Measurements from ENCODE around the gene RABGGTA.

The RABGGTA gene

GRCh38 chr14:24238527-24239037 lies 32.8 kb downstream of the RABGGTA start:
- Mint-ChIP-seq H3K27me3 (ENCODE audit: low read depth) (no peaks in the 10 kb centered on the region), H3K4me1 (ENCODE audit: low read depth) (peaks cover 49% of the 10 kb centered on the region), H3K36me3 (ENCODE audit: low read depth) (peaks cover 70% of the 10 kb centered on the region), H3K27ac (peak overlapping the region; percentile 13), H3K4me3 (no peak overlapping the region), H3K9me3 (no peaks in the 10 kb centered on the region)
- DNase-seq (ENCODE audit: low spot score) = no peak

- peak overlapping the region; percentile 13 for H3K27ac Mint-ChIP-seq
- no peak for DNase-seq (ENCODE audit: low spot score)
- no peak overlapping the region for H3K4me3 Mint-ChIP-seq
- H3K4me1 Mint-ChIP-seq (ENCODE audit: low read depth) = peaks cover 53% of the 10 kb centered on the region
- no peaks in the 10 kb centered on the region for H3K27me3 Mint-ChIP-seq (ENCODE audit: low read depth)
- no peaks in the 10 kb centered on the region for H3K9me3 Mint-ChIP-seq
- H3K36me3 Mint-ChIP-seq (ENCODE audit: low read depth) = peaks cover 70% of the 10 kb centered on the region
These were observed 33.3 kb downstream of the RABGGTA start for GRCh38 chr14:24238123-24238522.

- Mint-ChIP-seq H3K27ac (no peak overlapping the region), H3K4me1 (ENCODE audit: low read depth) (peaks cover 53% of the 10 kb centered on the region), H3K9me3 (no peaks in the 10 kb centered on the region), H3K4me3 (no peak overlapping the region), H3K36me3 (ENCODE audit: low read depth) (peaks cover 70% of the 10 kb centered on the region), H3K27me3 (ENCODE audit: low read depth) (no peaks in the 10 kb centered on the region)
- DNase-seq (ENCODE audit: low spot score) = no peak
These were observed 33.9 kb downstream of the RABGGTA start for GRCh38 chr14:24237463-24237955.

GRCh38 chr14:24236689-24237462 lies 34.5 kb downstream of the RABGGTA start:
- H3K27me3 Mint-ChIP-seq (ENCODE audit: low read depth) = no peaks in the 10 kb centered on the region
- peaks cover 69% of the 10 kb centered on the region for H3K36me3 Mint-ChIP-seq (ENCODE audit: low read depth)
- H3K4me3 Mint-ChIP-seq = no peak overlapping the region
- peaks cover 53% of the 10 kb centered on the region for H3K4me1 Mint-ChIP-seq (ENCODE audit: low read depth)
- H3K9me3 Mint-ChIP-seq = no peaks in the 10 kb centered on the region
- peak overlapping the region; percentile 21 for H3K27ac Mint-ChIP-seq
- no peak for DNase-seq (ENCODE audit: low spot score)

GRCh38 chr14:24235804-24236688 lies 35.4 kb downstream of the RABGGTA start:
- peaks cover 68% of the 10 kb centered on the region for H3K36me3 Mint-ChIP-seq (ENCODE audit: low read depth)
- no peaks in the 10 kb centered on the region for H3K9me3 Mint-ChIP-seq
- H3K27me3 Mint-ChIP-seq (ENCODE audit: low read depth) = no peaks in the 10 kb centered on the region
- H3K27ac Mint-ChIP-seq = peak overlapping the region; percentile 32
- no peak for DNase-seq (ENCODE audit: low spot score)
- H3K4me1 Mint-ChIP-seq (ENCODE audit: low read depth) = peaks cover 56% of the 10 kb centered on the region
- no peak overlapping the region for H3K4me3 Mint-ChIP-seq

- H3K4me1 Mint-ChIP-seq (ENCODE audit: low read depth) = peaks cover 45% of the 10 kb centered on the region
- no peak for DNase-seq (ENCODE audit: low spot score)
- H3K27ac Mint-ChIP-seq = peak overlapping the region; percentile 82
- H3K9me3 Mint-ChIP-seq = no peaks in the 10 kb centered on the region
- no peaks in the 10 kb centered on the region for H3K27me3 Mint-ChIP-seq (ENCODE audit: low read depth)
- H3K36me3 Mint-ChIP-seq (ENCODE audit: low read depth) = peaks cover 52% of the 10 kb centered on the region
- peak overlapping the region; percentile 95 for H3K4me3 Mint-ChIP-seq
These were observed 37.0 kb downstream of the RABGGTA start for GRCh38 chr14:24234095-24235005.

- Mint-ChIP-seq H3K36me3 (ENCODE audit: low read depth) (peaks cover 43% of the 10 kb centered on the region), H3K9me3 (no peaks in the 10 kb centered on the region), H3K27me3 (ENCODE audit: low read depth) (no peaks in the 10 kb centered on the region), H3K27ac (peak overlapping the region; percentile 94), H3K4me1 (ENCODE audit: low read depth) (peaks cover 39% of the 10 kb centered on the region), H3K4me3 (peak overlapping the region; percentile 95)
- no peak for DNase-seq (ENCODE audit: low spot score)
These were observed 37.9 kb downstream of the RABGGTA start for GRCh38 chr14:24233538-24233866.

- no peaks in the 10 kb centered on the region for H3K27me3 Mint-ChIP-seq (ENCODE audit: low read depth)
- no peaks in the 10 kb centered on the region for H3K9me3 Mint-ChIP-seq
- no peak for DNase-seq (ENCODE audit: low spot score)
- H3K4me1 Mint-ChIP-seq (ENCODE audit: low read depth) = peaks cover 33% of the 10 kb centered on the region
- peak within 1 kb of the TSS; percentile 95 for H3K4me3 Mint-ChIP-seq
- peak within 1 kb of the TSS; percentile 94 for H3K27ac Mint-ChIP-seq
- H3K36me3 Mint-ChIP-seq (ENCODE audit: low read depth) = peaks cover 38% of the 10 kb centered on the region
These were observed 38.5 kb downstream of the RABGGTA start, which contains the start of gene GMPR2 for GRCh38 chr14:24232645-24233537. Gene GMPR2, plus strand, starts transcription at chr14:24232929. Its CDS starts 325 bp downstream, at chr14:24233254.

- H3K4me1 Mint-ChIP-seq (ENCODE audit: low read depth) = peaks cover 35% of the 10 kb centered on the region
- no peaks in the 10 kb centered on the region for H3K9me3 Mint-ChIP-seq
- peak within 1 kb of the TSS; percentile 95 for H3K4me3 Mint-ChIP-seq
- DNase-seq (ENCODE audit: low spot score) = peak; percentile 91
- no peaks in the 10 kb centered on the region for H3K27me3 Mint-ChIP-seq (ENCODE audit: low read depth)
- peaks cover 35% of the 10 kb centered on the region for H3K36me3 Mint-ChIP-seq (ENCODE audit: low read depth)
- H3K27ac Mint-ChIP-seq = peak within 1 kb of the TSS; percentile 94
These were observed 39.2 kb downstream of the RABGGTA start, which contains the start of gene NEDD8 for GRCh38 chr14:24232121-24232644. Gene NEDD8, minus strand, starts transcription at chr14:24232367. Its CDS starts 100 bp downstream, at chr14:24232267.

- H3K27me3 Mint-ChIP-seq (ENCODE audit: low read depth) = no peaks in the 10 kb centered on the region
- no peak for DNase-seq (ENCODE audit: low spot score)
- peak overlapping the region; percentile 94 for H3K27ac Mint-ChIP-seq
- peak overlapping the region; percentile 95 for H3K4me3 Mint-ChIP-seq
- H3K36me3 Mint-ChIP-seq (ENCODE audit: low read depth) = peaks cover 32% of the 10 kb centered on the region
- H3K9me3 Mint-ChIP-seq = no peaks in the 10 kb centered on the region
- peaks cover 39% of the 10 kb centered on the region for H3K4me1 Mint-ChIP-seq (ENCODE audit: low read depth)
These were observed 39.9 kb downstream of the RABGGTA start for GRCh38 chr14:24231263-24232120.

- H3K27me3 Mint-ChIP-seq (ENCODE audit: low read depth) = no peaks in the 10 kb centered on the region
- no peak overlapping the region for H3K4me3 Mint-ChIP-seq
- no peak overlapping the region for H3K27ac Mint-ChIP-seq
- peaks cover 10% of the 10 kb centered on the region for H3K36me3 Mint-ChIP-seq (ENCODE audit: low read depth)
- peaks cover 24% of the 10 kb centered on the region for H3K4me1 Mint-ChIP-seq (ENCODE audit: low read depth)
- H3K9me3 Mint-ChIP-seq = no peaks in the 10 kb centered on the region
- DNase-seq (ENCODE audit: low spot score) = no peak
These were observed 42.5 kb downstream of the RABGGTA start for GRCh38 chr14:24228902-24229301.

All from T-helper 2 cell treated with Interferon-gamma antibody and Interleukin-4, amounts not matched to agents 5 μg/mL and 100 μg/mL, for 36 hours (primary cell).